Measurements from ENCODE around the gene ACTC1. TPM values are rescaled to one million over a fixed set of nuclear protein-coding genes. Genes with fewer than 3 reads are reported as not detected.

ACTC1 gene
- total and polyA plus RNA-seq, 2 experiments from 2014 or later, result 26.2 to 35.9 TPM

- H3K36me3 Mint-ChIP-seq (ENCODE audit: low read depth), result peaks cover 8% of the 10 kb centered on the region; the same call in 1 of the 3 replicates
- Histone ChIP-seq H3K4me2 (no peak overlapping the region), H2AFZ (peak overlapping the region; percentile 49; the same call in 1 of the 2 replicates), H3K27me3 (ENCODE audit: insufficient read depth) (no peaks in the 10 kb centered on the region), H3F3A (replicated peaks; ENCODE audit: low read depth) (no peaks in the 10 kb centered on the region), H3K27ac (ENCODE audit: low read depth) (no peak overlapping the region), H4K20me1 (replicated peaks; ENCODE audit: insufficient read depth) (no peaks in the 10 kb centered on the region), H3K9me2 (ENCODE audit: insufficient read depth) (0 out of 2 replicates have a peak, but pooled peaks cover 4% of the 10 kb centered on the region), H3K79me2 (replicated peaks; ENCODE audit: insufficient read depth) (no peaks in the 10 kb centered on the region), H3K4me1 (ENCODE audit: insufficient read depth) (peaks cover 9% of the 10 kb centered on the region; the same call in 1 of the 2 replicates), H3K36me3 (ENCODE audit: insufficient read depth) (no peaks in the 10 kb centered on the region), H3K4me3 (no peak overlapping the region)
- no peak overlapping the region for H3K4me3 Mint-ChIP-seq
- H3K4me1 Mint-ChIP-seq, result peaks cover 14% of the 10 kb centered on the region
- TF ChIP-seq POLR2AphosphoS5 (IDR thresholded peaks at IDR 0.05; ENCODE audit: low read depth) (no peak), EZH2 (IDR thresholded peaks at IDR 0.05; ENCODE audit: low read depth, unreplicated experiment) (no peak), JUNB (IDR thresholded peaks at IDR 0.05; ENCODE audit: unreplicated experiment) (no peak), STAT1 (IDR thresholded peaks at IDR 0.05; ENCODE audit: unreplicated experiment) (no peak), CREB1 (CRISPR knock-in tag; IDR thresholded peaks at IDR 0.05; ENCODE audit: low read depth) (no peak), EZH2phosphoT487 (IDR thresholded peaks at IDR 0.05; ENCODE audit: unreplicated experiment) (no peak), ZNF462 (CRISPR knock-in tag; IDR thresholded peaks at IDR 0.05) (no peak)
- no peak overlapping the region for H3K27ac Mint-ChIP-seq
- H3K27me3 Mint-ChIP-seq (ENCODE audit: insufficient read depth, low read depth, poor library complexity), result no peaks in the 10 kb centered on the region
- DNase-seq (ENCODE audit: low spot score) (no peak), ATAC-seq (no peak)
- peaks cover 10% of the 10 kb centered on the region for H3K9me3 Mint-ChIP-seq
Measured at GRCh38 chr15:34802803-34803750, 7.7 kb upstream of the ACTC1 start.
